T47D (cell line): ENCODE measurements around the gene MMP11.

Experiments used
- DNase-seq, 2 experiments: peaks; one replicate each; pipeline versions ENCODE4 v3.0.0 to v3.0.0-alpha.2; 2011 to 2012; ENCODE audit warnings: low read depth in 1 of 2, low spot score in 1 of 2
- JUND ChIP-seq: IDR thresholded peaks from 2 replicates; pipeline ENCODE4 v1.6.1; 2012; ENCODE audit warnings: low read depth
- in situ Hi-C: cut with HindIII; loops from 2 replicates; pipeline ENCODE4 v1.10.0; 2016; ENCODE audit warnings: low sequenced_read_pairs, low pct_unique_long_range_greater_than_20kb

The MMP11 gene

DNA sequence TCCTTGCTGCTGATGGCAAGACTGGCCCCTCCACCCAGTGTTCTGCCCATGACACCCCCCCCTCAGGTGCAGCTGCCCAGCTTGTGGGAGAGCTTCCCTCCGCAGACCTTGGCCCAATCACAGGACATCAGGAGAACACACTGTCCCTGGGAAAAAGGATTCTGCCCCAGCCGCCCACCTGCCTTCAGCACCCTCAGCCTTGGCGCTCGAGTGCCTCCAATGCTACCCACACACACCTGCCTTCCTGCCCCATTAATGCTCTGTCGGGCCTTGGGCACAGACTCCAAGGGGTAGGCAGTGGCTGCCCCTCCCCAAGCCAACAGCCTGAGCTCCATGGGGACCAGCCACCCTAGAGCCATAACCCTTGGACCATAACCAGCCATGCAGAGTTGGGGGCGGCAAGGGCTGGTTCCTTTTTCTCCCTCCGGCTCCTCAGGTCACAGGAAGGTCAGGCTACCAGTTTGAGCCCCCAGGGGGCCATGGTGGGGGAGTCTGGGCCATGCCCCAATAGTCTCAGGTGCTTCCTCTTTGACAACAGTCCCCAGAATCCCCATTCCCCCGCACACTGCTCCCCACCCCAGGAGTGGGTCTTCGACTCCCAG is 20.5 kb upstream of the MMP11 start:
- no peak for TF ChIP-seq JUND
- in situ Hi-C loops, result no loop called here
- DNase-seq, result no peak

DNA sequence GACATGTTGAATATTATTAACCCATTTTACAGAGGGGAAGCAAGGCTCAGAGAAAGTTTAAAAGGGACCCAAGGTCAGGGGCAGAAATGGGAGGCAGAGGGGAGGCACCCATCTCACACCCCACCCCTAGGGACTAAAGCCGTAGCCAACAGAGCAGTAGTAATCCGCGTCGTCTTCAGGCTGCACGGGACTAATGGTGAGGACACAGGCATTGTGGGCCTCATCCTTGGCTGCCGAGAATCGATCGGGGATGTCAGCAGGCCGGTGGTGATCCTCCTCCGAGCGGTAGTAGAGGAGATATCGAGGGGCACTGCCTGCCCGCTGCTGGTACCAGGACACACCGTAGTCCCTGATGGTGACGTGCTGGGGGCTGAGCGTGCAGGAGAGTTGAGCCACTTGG is 19.9 kb upstream of the MMP11 start:
- in situ Hi-C loops, result no loop called here
- DNase-seq, result no peak
- no peak for TF ChIP-seq JUND

DNA sequence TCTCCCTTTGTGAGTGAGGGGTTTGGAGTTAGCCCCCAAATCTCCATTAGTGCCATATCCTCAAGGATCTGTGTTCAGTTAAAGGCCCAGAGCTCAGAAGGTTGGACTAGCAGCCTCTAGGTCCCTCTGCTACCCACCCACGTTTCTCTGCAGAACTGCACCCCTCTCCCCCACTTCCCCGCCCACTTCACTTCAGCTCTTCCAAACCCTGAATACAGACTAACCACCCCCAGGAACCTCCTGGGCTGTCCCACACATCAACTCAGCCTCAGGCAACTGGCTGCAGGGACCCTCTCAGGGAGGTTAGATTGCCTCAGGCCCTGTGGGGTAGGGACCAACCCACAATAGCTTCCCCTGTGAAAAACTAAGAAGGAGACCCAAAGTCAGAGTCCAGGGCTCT is 19.3 kb upstream of the MMP11 start:
- in situ Hi-C loops, result no loop called here
- no peak for DNase-seq
- TF ChIP-seq JUND, result no peak

DNA sequence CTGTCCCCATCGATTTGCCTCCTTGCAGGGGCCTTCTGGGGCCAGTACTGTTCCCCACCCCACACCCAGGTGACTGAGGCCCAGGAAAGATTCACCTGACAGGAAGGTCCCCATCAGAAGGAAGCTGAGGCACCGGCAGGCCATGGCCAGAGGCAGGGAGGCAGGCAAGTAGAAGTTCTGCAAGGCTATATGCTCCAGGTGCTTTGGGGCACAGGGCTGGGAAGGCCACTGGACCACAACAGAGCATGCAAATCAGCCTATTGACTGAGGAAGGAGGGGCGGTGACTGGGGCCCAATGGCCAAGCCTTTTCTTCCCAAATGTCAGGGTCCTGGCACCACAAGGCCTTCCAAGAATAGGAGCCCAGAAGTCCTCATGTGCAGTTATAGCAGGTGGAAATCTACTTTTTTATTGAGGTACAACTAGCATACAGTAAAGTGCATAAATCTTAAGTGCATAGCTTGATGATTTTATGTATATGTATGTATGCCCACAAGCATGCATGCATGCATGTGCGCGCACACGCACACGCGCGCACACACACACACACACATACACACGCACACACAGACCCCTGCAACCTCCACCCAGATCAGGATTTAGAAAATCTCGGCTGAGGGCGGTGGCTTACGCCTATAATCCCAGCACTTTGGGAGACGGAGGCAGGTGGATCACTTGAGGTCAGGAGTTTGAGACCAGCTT is 18.3 kb upstream of the MMP11 start, which contains the start of gene VPREB3:
TSS of gene VPREB3 (minus strand) at position 206 of the 700 bp plus-strand sequence. CDS start at position 144, 62 bp downstream.
- in situ Hi-C loops, result no loop called here
- DNase-seq, result no peak
- no peak for TF ChIP-seq JUND

DNA sequence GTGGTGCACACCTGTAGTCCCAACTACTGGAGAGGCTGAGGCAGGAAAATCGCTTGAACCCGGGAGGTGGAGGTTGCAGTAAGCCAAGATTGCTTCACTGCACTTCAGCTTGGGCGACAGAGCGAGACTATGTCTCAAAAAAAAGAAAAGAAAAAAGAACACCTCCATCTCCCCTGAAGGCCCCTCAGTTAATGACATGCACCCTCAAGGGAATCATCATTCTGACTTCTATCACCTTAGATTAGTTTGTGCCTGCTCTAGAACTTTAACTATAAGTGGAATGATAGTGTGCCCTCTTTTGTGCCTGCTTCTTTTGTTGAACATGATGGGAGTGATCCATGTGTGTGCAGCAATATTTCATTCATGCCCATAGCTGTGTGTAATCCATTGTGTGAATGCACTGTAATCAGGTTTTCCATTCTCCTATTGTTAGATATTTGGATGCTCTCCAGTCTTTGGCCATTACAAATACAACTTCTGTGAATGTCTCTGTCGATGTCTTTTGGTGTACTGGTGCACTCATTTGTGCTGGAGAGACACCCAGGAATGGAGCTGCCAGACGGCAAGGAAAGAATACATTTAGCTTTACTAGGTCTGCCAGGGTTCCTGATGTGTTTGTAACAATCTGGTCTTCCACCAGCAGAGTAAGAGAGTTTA is 17.5 kb upstream of the MMP11 start:
- TF ChIP-seq JUND, result no peak
- DNase-seq, result no peak
- in situ Hi-C loops, result no loop called here

DNA sequence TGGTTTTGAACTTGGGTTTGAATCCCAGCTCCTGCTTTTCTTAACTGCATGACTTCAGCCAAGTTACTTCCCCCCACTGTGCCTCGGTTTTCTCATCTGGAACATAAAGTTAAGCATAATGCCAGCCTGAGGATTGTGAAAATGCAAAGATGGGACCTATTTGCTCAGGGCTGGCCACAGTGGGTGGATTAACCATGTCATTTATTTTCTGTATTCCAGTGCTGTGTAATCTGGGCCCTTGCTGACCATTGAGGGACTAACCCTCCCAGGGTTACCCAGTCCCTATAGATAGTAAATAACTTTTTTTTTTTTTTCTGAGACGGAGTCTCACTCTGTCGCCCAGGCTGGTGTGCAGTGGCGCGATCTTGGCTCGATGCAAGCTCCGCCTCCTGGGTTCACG is 16.9 kb upstream of the MMP11 start:
- in situ Hi-C loops, result no loop called here
- DNase-seq, result no peak
- no peak for TF ChIP-seq JUND

DNA sequence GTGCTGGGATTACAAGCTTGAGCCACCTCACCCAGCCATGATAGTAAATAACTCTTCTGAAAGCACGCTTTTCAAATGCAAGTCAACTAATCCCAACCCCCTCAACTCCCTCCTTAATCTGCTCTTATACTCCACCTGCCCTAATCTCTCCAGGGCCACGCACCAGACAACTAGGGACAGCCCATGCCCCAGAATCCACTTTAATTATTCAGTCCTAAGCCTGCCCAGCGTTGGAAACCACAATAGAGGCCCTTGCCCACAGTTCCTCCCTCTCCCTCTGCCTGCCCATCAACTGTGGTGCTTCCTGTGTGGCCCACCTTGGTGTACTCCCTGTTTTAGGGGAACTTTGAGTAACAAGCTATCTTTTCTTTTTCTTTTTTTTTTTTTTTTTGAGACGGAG is 15.8 kb upstream of the MMP11 start:
- in situ Hi-C loops, result no loop called here
- no peak for TF ChIP-seq JUND
- no peak for DNase-seq

DNA sequence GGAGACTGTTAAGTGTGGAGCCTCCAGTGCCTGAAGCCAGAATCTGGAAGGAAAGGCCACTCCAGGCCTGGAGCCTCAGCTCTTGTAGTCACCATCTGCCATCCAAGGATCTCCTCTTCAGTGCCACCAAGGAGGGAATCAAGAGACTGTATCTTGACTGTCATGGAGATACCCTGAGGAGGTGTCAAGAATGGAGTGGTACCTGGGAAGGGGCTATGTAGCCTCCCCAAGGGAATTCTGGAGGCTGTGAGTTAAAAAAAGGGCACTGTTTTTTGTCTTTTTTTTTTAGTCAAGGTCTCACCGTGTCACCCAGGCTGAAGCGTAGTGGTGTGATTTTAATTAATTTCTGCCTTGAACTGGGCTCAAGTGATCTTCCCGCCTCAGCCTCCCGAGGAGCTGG is 13.1 kb upstream of the MMP11 start:
- TF ChIP-seq JUND, result no peak
- DNase-seq, result no peak
- in situ Hi-C loops, result no loop called here

DNA sequence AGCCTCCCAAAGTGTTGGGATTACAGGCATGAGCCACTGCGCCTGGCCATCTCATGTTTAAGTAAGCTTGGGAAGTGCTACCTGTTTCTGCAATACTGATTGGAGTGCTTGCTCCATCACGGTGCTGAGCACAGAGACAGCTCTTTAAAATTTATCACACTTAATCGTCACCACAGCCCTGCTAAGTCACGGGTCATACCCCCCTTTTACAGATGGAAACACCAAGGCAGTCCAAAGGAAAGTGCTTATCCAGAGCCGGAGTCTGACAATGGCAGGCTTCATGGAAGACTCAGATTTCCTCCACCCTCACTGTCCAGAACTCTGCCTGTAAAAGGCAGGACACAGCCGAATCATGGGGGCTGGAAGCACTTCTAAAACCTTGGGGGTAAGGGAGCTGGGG is 12.6 kb upstream of the MMP11 start:
- in situ Hi-C loops, result no loop called here
- no peak for TF ChIP-seq JUND

DNA sequence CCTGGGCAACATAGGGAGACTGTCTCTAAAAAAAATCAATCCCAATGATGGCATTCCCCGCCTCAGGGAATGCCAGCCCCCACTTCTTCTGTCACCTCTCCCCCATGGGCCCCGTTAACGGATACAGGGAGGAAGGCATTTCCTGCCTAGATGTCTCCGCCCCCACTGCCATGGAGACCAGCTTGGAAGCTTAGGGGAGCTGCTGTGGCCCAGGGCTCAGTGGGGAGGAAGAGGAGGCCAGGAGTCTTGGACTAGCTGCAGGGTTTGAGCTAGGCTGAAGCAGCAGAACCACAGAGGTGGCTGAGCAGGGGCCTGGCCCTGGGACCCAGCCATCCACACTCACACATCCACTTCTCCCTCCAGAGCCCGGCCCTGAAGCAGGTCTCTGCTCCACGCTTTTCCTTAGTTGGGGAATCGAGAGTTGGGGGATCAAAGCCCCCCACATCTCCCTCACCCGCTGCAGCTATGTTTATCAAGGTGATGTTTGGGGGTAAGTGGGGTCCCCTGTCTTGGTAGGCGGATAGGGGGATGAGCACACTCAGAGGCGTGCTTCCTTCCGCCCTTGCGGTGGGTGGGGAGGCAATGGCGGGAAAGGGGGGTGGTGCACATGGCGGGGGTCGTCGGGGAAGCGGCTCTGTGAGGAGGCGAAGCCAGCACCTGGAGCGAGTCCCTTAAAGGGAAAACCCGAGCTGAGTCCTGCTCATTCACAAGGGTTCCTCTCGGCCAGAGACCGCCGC is 9.6 kb upstream of the MMP11 start, which contains the start of gene C22orf15:
TSS of gene C22orf15 (plus strand) at position 149 of the 737 bp plus-strand sequence. CDS start at position 466, 317 bp downstream.
- DNase-seq, result no peak
- TF ChIP-seq JUND, result no peak
- in situ Hi-C loops, result no loop called here

More for the DNA sequence above, 12.6 kb upstream of the MMP11 start:
- DNase-seq, result no peak

DNA sequence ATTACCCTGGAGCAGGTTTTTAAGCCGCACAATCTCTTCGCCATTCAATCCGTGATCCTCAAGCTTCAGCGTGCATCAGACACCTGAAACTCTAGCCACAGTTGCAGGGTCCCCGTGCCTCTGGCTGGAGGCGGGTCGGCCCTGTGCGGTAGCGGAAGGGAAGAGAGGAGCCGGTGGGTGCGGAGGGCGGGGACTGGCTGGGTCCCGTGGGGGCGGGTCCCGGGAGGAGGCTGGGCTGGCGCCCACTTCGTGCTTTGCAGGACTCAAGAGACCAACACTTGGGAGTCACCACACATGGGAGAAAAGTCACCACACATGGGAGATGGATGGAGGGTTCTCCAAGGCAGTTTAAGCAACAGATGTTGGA is 9.1 kb upstream of the MMP11 start:
- in situ Hi-C loops, result no loop called here
- TF ChIP-seq JUND, result no peak
- DNase-seq, result no peak

DNA sequence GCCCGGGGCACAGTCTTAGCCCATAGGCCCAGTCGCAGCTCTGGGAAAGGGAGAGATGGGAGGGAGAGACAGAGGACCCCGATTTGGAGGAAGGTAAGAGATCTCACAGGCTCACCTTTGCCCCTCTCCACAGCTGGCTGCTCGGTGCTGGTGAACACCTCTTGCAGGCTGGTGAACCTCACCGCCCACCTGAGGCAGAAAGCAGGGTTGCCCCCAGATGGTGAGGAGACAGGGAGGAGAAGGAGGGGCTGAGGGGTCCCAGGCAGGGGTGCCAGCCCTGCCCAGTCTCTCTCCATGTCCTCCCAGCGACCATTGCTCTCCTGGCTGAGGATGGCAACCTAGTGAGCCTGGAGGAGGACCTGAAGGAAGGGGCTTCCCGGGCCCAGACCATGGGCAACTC is 8.7 kb upstream of the MMP11 start:
- in situ Hi-C loops, result no loop called here
- TF ChIP-seq JUND, result no peak
- no peak for DNase-seq
